ENCODE results near the gene STYX.
"Not testable (repeated sequence)": the region's sequence is repeated elsewhere in the genome, so short reads cannot be mapped to it uniquely, and the experiment has no call there.

Gene STYX

DNA sequence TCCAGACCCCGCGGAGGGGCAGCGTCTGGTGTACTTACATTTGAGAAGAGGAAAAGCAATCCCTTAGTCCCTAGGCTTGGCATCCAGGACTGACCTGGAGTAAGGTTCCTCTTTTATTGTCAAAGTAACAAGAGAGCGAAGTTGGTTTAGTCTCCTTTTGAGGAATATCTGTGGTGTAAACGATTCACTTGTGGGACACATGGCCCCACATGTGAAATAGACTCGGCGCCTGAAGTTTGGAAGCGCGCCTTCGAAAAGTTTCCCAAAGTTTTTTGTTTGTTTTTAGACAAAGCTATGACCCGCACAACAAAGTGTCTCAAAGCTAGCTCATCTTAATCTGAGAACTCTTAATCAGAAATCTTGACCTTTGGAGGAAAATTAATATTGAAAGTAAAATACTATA lies 744 bp downstream of the STYX start:
- peaks cover 9% of the 10 kb centered on the region for H3K4me1 ChIP-seq (ENCODE audit: control insufficient read depth, insufficient read depth, low read length)
- no peaks in the 10 kb centered on the region for H3K36me3 ChIP-seq (ENCODE audit: control insufficient read depth, insufficient read depth, low read length)
- H3K27me3 ChIP-seq (ENCODE audit: control insufficient read depth, insufficient read depth, low read length): no peaks in the 10 kb centered on the region
- H3K9ac ChIP-seq (ENCODE audit: low read depth, low read length): peak overlapping the region; percentile 90
- no peaks in the 10 kb centered on the region for H3K9me3 ChIP-seq (ENCODE audit: control insufficient read depth, insufficient read depth, low read length)
- peak overlapping the region; percentile 81 for H3K4me3 ChIP-seq (ENCODE audit: low read depth, low read length)

DNA sequence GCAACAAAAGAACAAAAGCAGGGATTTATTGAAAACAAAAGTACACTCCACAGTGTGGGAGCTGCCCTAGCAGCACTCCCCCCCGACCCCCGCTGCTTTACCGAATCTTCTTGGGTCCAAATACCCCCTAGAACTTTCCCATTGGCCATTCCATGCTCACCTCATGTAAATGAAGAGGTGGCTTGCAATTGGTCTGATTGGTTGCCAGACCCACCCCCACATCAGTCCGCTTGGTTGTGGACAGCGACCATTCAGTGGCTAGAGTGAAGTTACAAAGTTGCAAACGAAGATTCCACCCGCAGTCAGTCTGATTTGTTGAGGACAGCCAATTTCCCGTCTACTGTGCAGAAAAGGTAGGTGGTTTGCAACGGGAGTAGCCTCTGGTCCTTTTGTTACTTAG lies 3.9 kb downstream of the STYX start:
- Histone ChIP-seq H3K4me1 (ENCODE audit: control insufficient read depth, insufficient read depth, low read length) (peaks cover 12% of the 10 kb centered on the region), H3K9me3 (ENCODE audit: control insufficient read depth, insufficient read depth, low read length) (no peaks in the 10 kb centered on the region), H3K27me3 (ENCODE audit: control insufficient read depth, insufficient read depth, low read length) (no peaks in the 10 kb centered on the region), H3K4me3 (ENCODE audit: low read depth, low read length) (peak overlapping the region; percentile 24), H3K9ac (ENCODE audit: low read depth, low read length) (no peak overlapping the region), H3K36me3 (ENCODE audit: control insufficient read depth, insufficient read depth, low read length) (no peaks in the 10 kb centered on the region)

DNA sequence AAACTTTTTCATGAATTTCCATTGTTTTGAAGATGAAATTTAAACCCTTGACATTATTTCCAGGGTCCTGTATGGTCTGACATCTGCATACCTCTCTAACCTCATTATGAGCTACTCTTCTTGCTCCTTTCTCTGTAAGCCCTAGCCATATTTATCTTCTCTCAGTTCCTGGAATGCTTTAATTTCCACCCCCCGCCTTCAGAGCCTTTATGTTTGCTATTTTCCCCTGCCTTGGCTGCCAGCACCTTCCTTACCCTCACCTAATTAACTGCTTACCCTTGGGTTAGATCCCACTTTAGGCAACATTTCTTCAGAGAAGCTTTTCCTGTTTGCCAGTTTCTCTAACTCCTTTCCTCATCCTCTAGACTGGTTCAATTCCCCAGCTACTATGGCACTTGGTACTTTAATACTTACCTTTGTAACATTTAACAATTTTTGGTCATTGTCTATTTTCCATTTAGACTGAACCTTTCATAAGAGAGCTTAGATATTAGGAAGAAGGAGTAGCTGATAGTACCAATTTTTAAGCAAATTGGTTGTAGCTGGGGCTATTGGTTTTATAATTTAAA lies 6.0 kb downstream of the STYX start:
- no peaks in the 10 kb centered on the region for H3K27me3 ChIP-seq (ENCODE audit: control insufficient read depth, insufficient read depth, low read length)
- H3K4me1 ChIP-seq (ENCODE audit: control insufficient read depth, insufficient read depth, low read length): peaks cover 12% of the 10 kb centered on the region
- no peak overlapping the region for H3K4me3 ChIP-seq (ENCODE audit: low read depth, low read length)
- H3K9ac ChIP-seq (ENCODE audit: low read depth, low read length): no peak overlapping the region
- no peaks in the 10 kb centered on the region for H3K36me3 ChIP-seq (ENCODE audit: control insufficient read depth, insufficient read depth, low read length)
- no peaks in the 10 kb centered on the region for H3K9me3 ChIP-seq (ENCODE audit: control insufficient read depth, insufficient read depth, low read length)

DNA sequence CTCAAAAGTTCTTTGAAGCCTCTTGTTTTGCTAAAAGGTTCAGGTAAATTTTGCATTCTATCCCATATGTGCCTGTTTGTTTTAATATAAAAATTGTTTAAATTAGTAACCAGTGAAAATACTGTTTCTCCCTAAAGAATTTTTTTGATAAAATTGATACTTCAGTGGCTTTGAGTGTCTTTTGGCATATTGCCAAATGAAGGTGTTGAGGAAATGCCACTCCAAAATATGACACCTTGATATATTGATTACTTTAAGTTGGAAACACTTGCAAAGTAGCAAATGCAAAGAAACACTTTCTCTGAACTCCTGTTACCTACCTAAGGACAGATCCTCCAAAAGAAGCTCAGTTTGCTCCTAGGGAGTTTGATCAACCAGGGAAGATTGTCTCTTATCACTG lies 8.4 kb downstream of the STYX start:
- H3K36me3 ChIP-seq (ENCODE audit: control insufficient read depth, insufficient read depth, low read length): no peaks in the 10 kb centered on the region
- H3K4me1 ChIP-seq (ENCODE audit: control insufficient read depth, insufficient read depth, low read length): peaks cover 9% of the 10 kb centered on the region
- no peak overlapping the region for H3K9ac ChIP-seq (ENCODE audit: low read depth, low read length)
- no peaks in the 10 kb centered on the region for H3K9me3 ChIP-seq (ENCODE audit: control insufficient read depth, insufficient read depth, low read length)
- no peak overlapping the region for H3K4me3 ChIP-seq (ENCODE audit: low read depth, low read length)
- no peaks in the 10 kb centered on the region for H3K27me3 ChIP-seq (ENCODE audit: control insufficient read depth, insufficient read depth, low read length)

DNA sequence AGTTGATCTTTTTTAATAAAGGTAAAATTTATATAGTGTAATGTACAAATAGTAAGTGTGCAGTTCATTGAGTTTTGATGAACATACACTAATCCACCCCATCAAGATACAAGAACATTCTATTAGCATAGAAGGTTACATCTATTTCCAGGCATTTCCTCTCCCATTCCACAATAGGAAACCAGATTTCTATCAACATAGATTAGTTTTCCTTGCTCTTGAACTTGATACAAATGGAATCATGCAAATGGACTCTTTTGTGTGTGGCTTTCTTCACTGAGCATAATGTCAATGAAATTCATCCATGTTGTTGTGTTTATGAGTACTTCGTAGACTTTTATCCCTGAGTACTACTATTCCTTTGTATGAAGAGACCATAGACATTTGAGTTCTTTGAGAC lies 10.8 kb downstream of the STYX start:
- Histone ChIP-seq H3K9me3 (ENCODE audit: control insufficient read depth, insufficient read depth, low read length) (no peaks in the 10 kb centered on the region), H3K27me3 (ENCODE audit: control insufficient read depth, insufficient read depth, low read length) (no peaks in the 10 kb centered on the region), H3K36me3 (ENCODE audit: control insufficient read depth, insufficient read depth, low read length) (no peaks in the 10 kb centered on the region), H3K4me3 (ENCODE audit: low read depth, low read length) (no peak overlapping the region), H3K4me1 (ENCODE audit: control insufficient read depth, insufficient read depth, low read length) (peaks cover 2% of the 10 kb centered on the region), H3K9ac (ENCODE audit: low read depth, low read length) (no peak overlapping the region)

DNA sequence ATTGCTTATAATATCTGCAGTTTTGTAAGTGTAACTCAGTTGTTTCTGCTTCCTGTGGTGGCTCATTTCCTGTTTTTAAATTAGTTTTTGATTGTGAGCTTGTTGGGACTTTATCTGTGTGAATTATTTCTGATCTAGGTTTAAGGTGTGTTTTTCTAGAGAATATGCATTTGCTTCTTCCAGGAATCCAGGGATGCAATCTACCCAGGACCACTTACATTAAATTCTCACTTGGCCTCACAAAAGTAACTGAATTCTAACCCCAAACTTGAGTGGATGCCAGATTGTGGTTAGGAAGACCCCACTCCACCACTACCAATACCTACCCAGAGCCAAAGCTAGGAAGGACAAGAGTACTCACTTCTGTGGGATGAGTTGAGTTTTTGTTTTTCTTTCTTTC lies 11.9 kb downstream of the STYX start:
- H3K36me3 ChIP-seq (ENCODE audit: control insufficient read depth, insufficient read depth, low read length): no peaks in the 10 kb centered on the region
- H3K4me3 ChIP-seq (ENCODE audit: low read depth, low read length): no peak overlapping the region
- no peaks in the 10 kb centered on the region for H3K4me1 ChIP-seq (ENCODE audit: control insufficient read depth, insufficient read depth, low read length)
- H3K9me3 ChIP-seq (ENCODE audit: control insufficient read depth, insufficient read depth, low read length): no peaks in the 10 kb centered on the region
- no peaks in the 10 kb centered on the region for H3K27me3 ChIP-seq (ENCODE audit: control insufficient read depth, insufficient read depth, low read length)
- no peak overlapping the region for H3K9ac ChIP-seq (ENCODE audit: low read depth, low read length)

DNA sequence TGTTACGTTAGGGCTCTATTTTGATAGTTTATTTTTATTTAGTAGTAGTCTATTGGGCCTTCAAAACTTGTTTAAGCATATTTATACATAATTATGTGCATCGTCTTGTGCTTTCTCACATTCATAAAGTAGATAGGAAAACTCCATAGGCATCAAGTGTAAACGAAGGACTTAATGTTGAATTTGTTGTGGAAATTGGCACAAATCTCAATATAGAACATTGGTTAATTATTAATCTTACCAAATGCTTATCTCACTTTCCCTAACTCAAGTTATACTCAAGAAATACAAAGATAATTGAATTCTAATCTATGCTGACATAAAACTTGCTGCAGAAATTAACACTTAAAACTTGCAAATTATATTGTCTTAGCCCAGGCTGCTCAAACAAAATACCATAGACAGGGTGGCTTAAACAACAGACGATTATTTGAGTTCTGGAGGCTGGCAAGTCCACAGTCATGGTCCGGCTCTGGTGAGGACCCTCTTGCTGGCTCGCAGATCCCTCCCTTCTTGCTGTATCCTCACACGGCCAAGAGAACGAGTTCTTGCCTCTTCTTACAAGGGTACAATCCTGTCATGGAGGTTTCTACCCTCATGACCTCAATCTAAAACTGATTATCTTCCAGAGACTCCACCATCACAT lies 18.8 kb downstream of the STYX start:
- H3K36me3 ChIP-seq (ENCODE audit: control insufficient read depth, insufficient read depth, low read length): no peaks in the 10 kb centered on the region
- H3K4me3 ChIP-seq (ENCODE audit: low read depth, low read length): no peak overlapping the region

DNA sequence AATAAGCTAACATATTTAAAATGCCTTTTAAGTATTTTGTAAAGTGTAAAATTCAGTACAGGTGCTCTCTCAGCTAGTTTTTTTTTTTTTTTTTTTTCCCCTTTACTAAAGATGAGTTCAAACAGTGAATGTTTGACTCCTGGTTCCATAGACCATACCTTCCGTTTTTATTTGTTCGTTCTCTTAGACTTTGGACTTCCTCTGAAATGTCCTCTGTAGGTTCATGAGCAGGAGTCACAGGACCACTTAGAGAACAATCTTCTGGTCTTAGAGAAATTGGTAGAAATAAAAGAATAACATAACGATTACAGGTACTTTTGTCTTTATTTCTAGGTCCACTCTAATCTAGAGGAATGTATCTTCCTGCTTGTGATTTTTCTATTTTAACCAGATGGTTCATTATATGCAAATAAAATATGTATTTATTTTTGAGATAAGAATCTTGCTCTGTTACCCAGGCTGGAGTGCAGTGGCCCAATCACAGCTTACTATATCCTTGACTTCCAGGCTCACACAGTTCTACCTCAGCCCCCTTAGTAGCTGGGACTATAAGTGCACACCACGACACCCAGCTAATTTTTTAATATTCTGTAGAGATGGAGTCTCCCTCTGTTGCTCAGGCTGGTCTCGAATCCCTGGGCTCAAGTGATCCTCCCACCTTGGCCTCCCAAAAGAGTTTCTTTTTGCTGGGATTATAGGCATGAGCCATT lies 25.8 kb downstream of the STYX start:
- H3K27me3 ChIP-seq (ENCODE audit: control insufficient read depth, insufficient read depth, low read length): no peaks in the 10 kb centered on the region
- no peaks in the 10 kb centered on the region for H3K4me1 ChIP-seq (ENCODE audit: control insufficient read depth, insufficient read depth, low read length)
- H3K36me3 ChIP-seq (ENCODE audit: control insufficient read depth, insufficient read depth, low read length): peaks cover 7% of the 10 kb centered on the region
- H3K9me3 ChIP-seq (ENCODE audit: control insufficient read depth, insufficient read depth, low read length): no peaks in the 10 kb centered on the region
- H3K9ac ChIP-seq (ENCODE audit: low read depth, low read length): no peak overlapping the region
- no peak overlapping the region for H3K4me3 ChIP-seq (ENCODE audit: low read depth, low read length)

More for the DNA sequence above, 18.8 kb downstream of the STYX start:
- no peak overlapping the region for H3K9ac ChIP-seq (ENCODE audit: low read depth, low read length)
- no peaks in the 10 kb centered on the region for H3K4me1 ChIP-seq (ENCODE audit: control insufficient read depth, insufficient read depth, low read length)
- H3K9me3 ChIP-seq (ENCODE audit: control insufficient read depth, insufficient read depth, low read length): no peaks in the 10 kb centered on the region
- no peaks in the 10 kb centered on the region for H3K27me3 ChIP-seq (ENCODE audit: control insufficient read depth, insufficient read depth, low read length)

DNA sequence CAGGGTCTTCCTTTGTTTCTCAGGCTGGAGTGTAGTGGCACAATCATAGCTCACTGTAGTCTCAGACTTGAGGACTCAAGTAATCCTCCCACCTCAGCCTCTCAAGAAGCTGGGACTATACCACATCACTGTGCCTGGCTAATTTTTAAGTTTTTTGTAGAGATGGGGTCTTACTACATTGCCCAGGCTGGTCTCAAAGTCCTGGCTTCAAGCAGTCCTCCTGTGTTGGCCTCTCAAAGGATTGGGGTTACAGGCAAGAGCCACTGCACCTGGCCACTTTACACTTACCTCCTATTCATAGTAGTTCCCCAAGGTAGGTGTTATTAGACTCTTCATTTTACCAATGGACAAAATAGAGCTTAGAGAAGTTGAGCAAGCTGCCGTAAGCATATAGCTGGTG lies 29.2 kb downstream of the STYX start:
- no peak overlapping the region for H3K4me3 ChIP-seq (ENCODE audit: low read depth, low read length)
- no peak overlapping the region for H3K9ac ChIP-seq (ENCODE audit: low read depth, low read length)
- H3K36me3 ChIP-seq (ENCODE audit: control insufficient read depth, insufficient read depth, low read length): peaks cover 7% of the 10 kb centered on the region
- H3K27me3 ChIP-seq (ENCODE audit: control insufficient read depth, insufficient read depth, low read length): no peaks in the 10 kb centered on the region
- no peaks in the 10 kb centered on the region for H3K9me3 ChIP-seq (ENCODE audit: control insufficient read depth, insufficient read depth, low read length)
- no peaks in the 10 kb centered on the region for H3K4me1 ChIP-seq (ENCODE audit: control insufficient read depth, insufficient read depth, low read length)

DNA sequence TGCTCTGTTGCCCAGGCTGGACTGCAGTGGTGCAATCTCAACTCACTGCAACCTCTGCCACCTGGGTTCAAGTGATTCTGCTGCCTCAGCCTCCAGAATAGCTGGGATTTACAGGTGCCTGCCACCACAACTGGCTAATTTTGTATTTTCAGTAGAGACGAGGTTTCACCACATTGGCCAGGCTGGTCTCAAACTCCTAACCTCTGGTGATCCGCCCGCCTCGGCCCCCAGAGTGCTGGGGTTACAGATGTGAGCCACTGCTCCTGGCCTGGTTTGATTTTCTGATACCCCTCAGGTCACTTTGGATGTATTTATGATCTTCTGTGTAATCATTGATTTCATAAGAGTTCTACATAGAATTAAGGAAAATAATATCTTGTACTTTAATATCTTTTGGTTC lies 33.0 kb downstream of the STYX start:
- H3K9ac ChIP-seq (ENCODE audit: low read depth, low read length); H3K36me3 ChIP-seq (ENCODE audit: control insufficient read depth, insufficient read depth, low read length); H3K9me3 ChIP-seq (ENCODE audit: control insufficient read depth, insufficient read depth, low read length); H3K4me3 ChIP-seq (ENCODE audit: low read depth, low read length); H3K4me1 ChIP-seq (ENCODE audit: control insufficient read depth, insufficient read depth, low read length); H3K27me3 ChIP-seq (ENCODE audit: control insufficient read depth, insufficient read depth, low read length): not testable (repeated sequence)

DNA sequence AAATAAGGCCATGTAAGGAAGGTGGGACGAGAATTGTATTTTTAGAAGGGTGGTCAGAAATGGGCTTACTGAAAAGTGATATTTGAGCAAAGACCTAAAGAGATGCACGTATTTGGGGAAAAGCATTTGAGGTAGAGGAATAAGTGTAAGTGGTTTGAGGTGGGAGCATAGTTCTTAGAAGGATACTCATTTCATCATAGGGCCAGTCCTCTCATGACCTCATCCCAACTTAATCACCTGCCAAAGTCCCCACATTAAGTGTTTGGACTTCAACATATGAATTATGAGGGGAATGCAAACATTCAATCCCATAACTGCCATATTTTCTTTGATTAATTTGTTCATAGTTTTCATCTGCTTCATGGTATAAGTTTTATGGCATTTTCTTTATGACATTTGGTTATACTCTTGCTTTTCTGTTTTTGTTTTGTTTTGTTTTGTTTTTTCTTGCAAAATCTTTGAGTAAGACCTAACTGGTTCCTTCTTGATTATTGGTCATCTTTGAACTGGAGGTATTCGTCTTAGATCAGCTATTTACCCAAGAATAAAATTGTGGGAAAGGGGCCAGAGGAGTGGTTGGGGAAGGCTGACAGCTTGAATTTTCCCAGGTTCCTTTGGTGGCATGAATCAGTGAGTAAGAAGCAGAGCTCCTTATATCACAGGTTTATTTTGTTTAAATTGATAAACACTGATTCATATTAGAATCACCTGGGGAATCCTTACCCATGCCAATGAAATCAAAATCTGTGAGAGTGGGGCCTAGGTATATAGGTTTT lies 37.3 kb downstream of the STYX start:
- H3K4me3 ChIP-seq (ENCODE audit: low read depth, low read length): no peak overlapping the region
- H3K9ac ChIP-seq (ENCODE audit: low read depth, low read length): no peak overlapping the region
- H3K9me3 ChIP-seq (ENCODE audit: control insufficient read depth, insufficient read depth, low read length): no peaks in the 10 kb centered on the region
- H3K36me3 ChIP-seq (ENCODE audit: control insufficient read depth, insufficient read depth, low read length): no peaks in the 10 kb centered on the region
- no peaks in the 10 kb centered on the region for H3K4me1 ChIP-seq (ENCODE audit: control insufficient read depth, insufficient read depth, low read length)
- no peaks in the 10 kb centered on the region for H3K27me3 ChIP-seq (ENCODE audit: control insufficient read depth, insufficient read depth, low read length)
